K562 (cell line): ENCODE data around the gene RPS10. TPM values are rescaled to one million over a fixed set of nuclear protein-coding genes. Genes with fewer than 3 reads are reported as not detected.

ENCODE experiments used
- AFF1 ChIP-seq, 2 experiments: fragments of 450-650 bp; IDR thresholded peaks; 2 replicates each; pipeline ENCODE4 v1.6.1; 2018; ENCODE audit warnings: mild to moderate bottlenecking in 2 of 2, low read depth in 1 of 2; ENCODE audit not compliant: partially characterized antibody in 2 of 2
- CAMTA2 ChIP-seq: fragments of 250-450 bp; sonication (Bioruptor Pico); conservative IDR thresholded peaks from 2 replicates; pipeline ENCODE4 v1.5.1; 2022
- CREM ChIP-seq: IDR thresholded peaks from 2 replicates; pipeline ENCODE4 v1.6.1; 2014; ENCODE audit warnings: antibody characterized with exemption, low read depth
- CTBP1 ChIP-seq: fragments of 450-650 bp; IDR thresholded peaks from 2 replicates; pipeline ENCODE4 v1.6.1; 2016; ENCODE audit warnings: borderline replicate concordance
- E2F8 ChIP-seq: fragments of 450-650 bp; IDR thresholded peaks from 2 replicates; pipeline ENCODE4 v1.7.1; 2018; ENCODE audit warnings: mild to moderate bottlenecking, low read depth; ENCODE audit not compliant: partially characterized antibody
- HDAC6 ChIP-seq: IDR thresholded peaks from 2 replicates; pipeline ENCODE4 v1.6.1; 2012; ENCODE audit warnings: low read depth, mild to moderate bottlenecking, control low read depth, inconsistent platforms, low read length, moderate library complexity
- JUND ChIP-seq, 2 experiments: IDR thresholded peaks; 2 replicates in 1 of 2; 3 replicates in 1 of 2; pipeline ENCODE4 v1.6.1; 2011; ENCODE audit warnings: borderline replicate concordance in 2 of 2, low read depth in 2 of 2, low read length in 2 of 2, improper control_type of control experiment in 1 of 2, missing biosample characterization in 1 of 2, missing genetic modification characterization in 1 of 2, missing genetic modification reagents in 1 of 2
- NFYB ChIP-seq: IDR thresholded peaks from 2 replicates; pipeline ENCODE4 v1.6.1; 2011; ENCODE audit warnings: mild to moderate bottlenecking, moderate library complexity; ENCODE audit not compliant: insufficient read length; ENCODE audit errors: extremely low read depth
- NR2C2 ChIP-seq, 2 experiments: fragments of 200-800 bp in 1 of 2; sonication (Bioruptor generic) in 1 of 2; sonication (generic) in 1 of 2; formaldehyde crosslinking in 1 of 2; IDR thresholded peaks; 2 replicates each; pipeline versions ENCODE4 v1.6.1 to v1.8.0; 2016 to 2022; ENCODE audit warnings: mild to moderate bottlenecking in 1 of 2, missing compliant biosample characterization in 1 of 2, missing genetic modification characterization in 1 of 2, missing genetic modification reagents in 1 of 2
- RBM34 ChIP-seq: fragments of 200-400 bp; formaldehyde crosslinking; IDR thresholded peaks from 2 replicates; pipeline ENCODE4 v1.6.1; 2018; ENCODE audit warnings: low read length, borderline replicate concordance; ENCODE audit not compliant: insufficient read depth
- SAP30 ChIP-seq: fragments of 200-600 bp; sonication (generic); IDR thresholded peaks from 2 replicates; pipeline ENCODE4 v1.6.1; 2012; ENCODE audit warnings: borderline replicate concordance, low read depth, mild to moderate bottlenecking, moderate library complexity, low read length, control low read depth, inconsistent platforms; ENCODE audit not compliant: insufficient read depth, poor library complexity, severe bottlenecking
- SNIP1 ChIP-seq: fragments of 450-650 bp; IDR thresholded peaks from 2 replicates; pipeline ENCODE4 v1.7.1; 2017; ENCODE audit warnings: low read depth, mild to moderate bottlenecking
- TCFL5 ChIP-seq: fragments of 250-450 bp; sonication (Bioruptor Pico); conservative IDR thresholded peaks from 2 replicates; pipeline ENCODE4 v1.6.1; 2021; ENCODE audit warnings: mild to moderate bottlenecking, moderate library complexity, matching md5 sums
- ZBTB1 ChIP-seq: sonication (generic); formaldehyde crosslinking; IDR thresholded peaks from 2 replicates; pipeline ENCODE4 v1.8.1; 2023; ENCODE audit warnings: missing genetic modification reagents, low read depth, mild to moderate bottlenecking, borderline replicate concordance
- ZNF12 ChIP-seq: sonication (generic); formaldehyde crosslinking; IDR thresholded peaks from 2 replicates; pipeline ENCODE4 v1.4.0; 2020; ENCODE audit warnings: mild to moderate bottlenecking, missing genetic modification reagents
- polyA plus RNA-seq, 8 experiments: library from polyadenylated mRNA; depleted of rRNA in 4 of 8; stranded (reverse) in 5 of 8; unstranded in 3 of 8; fragments of >200 nt; fragmentation: Nextera tagmentation in 2 of 8; fragmentation: Illumina TruSeq in 1 of 8; extraction: Ambion mirVana in 2 of 8; extraction: Trizol in 1 of 8; gene quantifications; 2 replicates each; pipeline versions ENCODE4 v1.2.1 to v1.2.3, GENCODE V29; 2011 to 2014; ENCODE audit warnings: inconsistent platforms in 1 of 8, missing spikeins in 1 of 8
- total RNA-seq, 7 experiments: library from RNA; depleted of rRNA in 6 of 7; stranded (reverse); fragments of >200 nt in 6 of 7; fragmentation: Illumina TruSeq in 2 of 7; extraction: Trizol in 2 of 7; gene quantifications; 2 replicates each; pipeline versions ENCODE4 v1.2.1 to v1.2.3, GENCODE V29; 2011 to 2021; ENCODE audit warnings: low replicate concordance in 1 of 7
- TF ChIP-seq, protein P1 (sequence below): fragments of 450-650 bp; formaldehyde crosslinking; IDR thresholded peaks from 2 replicates; pipeline ENCODE4 v1.4.0; 2022; ENCODE audit warnings: missing genetic modification characterization

RPS10 gene
- total and polyA plus RNA-seq, 9 of the 15 experiments (the other 6 are each of a cell fraction or from before 2014, with no cell fraction given) = 2,680 to 5,251 (median 3,876) TPM

DNA sequence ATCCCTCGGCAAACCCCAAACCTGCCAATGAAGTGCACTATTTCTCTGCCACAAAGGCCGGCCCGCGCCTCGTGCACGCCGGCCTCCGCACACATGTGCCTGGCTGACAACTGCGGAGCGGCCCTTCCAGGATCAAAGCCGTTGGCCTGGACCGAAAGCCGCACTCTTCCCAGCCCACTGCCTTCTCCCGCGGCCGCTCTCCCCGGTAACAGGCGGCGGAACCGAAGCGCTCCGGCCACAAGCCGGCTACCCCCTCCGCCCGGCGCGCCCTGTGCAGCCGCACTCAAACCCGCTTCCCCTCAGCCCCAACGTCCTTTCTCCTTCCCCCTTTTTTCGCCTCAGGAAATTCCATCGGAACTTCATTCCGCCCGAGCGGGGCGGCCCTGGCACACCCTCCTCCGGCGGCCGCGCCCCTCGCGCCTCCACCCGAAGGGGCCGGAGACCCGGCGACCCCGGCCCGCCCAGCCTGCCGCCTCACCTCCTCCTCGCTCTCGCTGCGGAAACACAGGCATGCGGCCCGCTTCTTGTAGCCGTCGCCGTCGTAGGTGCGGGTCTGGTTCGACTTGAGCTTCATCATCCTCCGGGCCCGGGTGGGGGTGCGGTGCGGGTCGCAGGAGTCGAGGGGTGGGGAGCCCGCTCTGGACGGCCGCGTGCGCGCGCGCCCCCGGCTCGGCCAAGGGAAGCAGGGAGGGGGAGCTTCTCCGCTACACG, 33.9 kb downstream of the RPS10 start (continued):
- TF ChIP-seq SNIP1 (no peak), JUND (IDR thresholded peaks at IDR 0.05; ENCODE audit: borderline replicate concordance, low read depth, low read length) (no peak), JUND (tag; IDR thresholded peaks at IDR 0.05; ENCODE audit: borderline replicate concordance, low read depth, low read length) (no peak), ZBTB1 (CRISPR knock-in tag) (no peak), AFF1 (IDR thresholded peaks at IDR 0.05; ENCODE audit: low read depth in 1 of 2, partially characterized antibody in 2 of 2) (no peak), RBM34 (no peak), CTBP1 (no peak; the same call in 1 of the 2 replicates), CREM (0 out of 2 replicates have a peak, but pooled peaks have one; percentile 28), SAP30 (peak; percentile 92), ZNF12 (CRISPR knock-in tag) (peak; percentile 11; the same call in 1 of the 2 replicates), E2F8 (no peak), TCFL5 (CRISPR knock-in tag) (no peak), HDAC6 (no peak), NFYB (no peak), CAMTA2 (CRISPR knock-in tag) (no peak), NR2C2 (CRISPR knock-in tag; IDR thresholded peaks at IDR 0.05) (no peak; the same call in 1 of the 2 replicates), NR2C2 (tag; IDR thresholded peaks at IDR 0.05) (peak; percentile 9; the same call in 1 of the 2 replicates)
- TF ChIP-seq, protein P1, sequence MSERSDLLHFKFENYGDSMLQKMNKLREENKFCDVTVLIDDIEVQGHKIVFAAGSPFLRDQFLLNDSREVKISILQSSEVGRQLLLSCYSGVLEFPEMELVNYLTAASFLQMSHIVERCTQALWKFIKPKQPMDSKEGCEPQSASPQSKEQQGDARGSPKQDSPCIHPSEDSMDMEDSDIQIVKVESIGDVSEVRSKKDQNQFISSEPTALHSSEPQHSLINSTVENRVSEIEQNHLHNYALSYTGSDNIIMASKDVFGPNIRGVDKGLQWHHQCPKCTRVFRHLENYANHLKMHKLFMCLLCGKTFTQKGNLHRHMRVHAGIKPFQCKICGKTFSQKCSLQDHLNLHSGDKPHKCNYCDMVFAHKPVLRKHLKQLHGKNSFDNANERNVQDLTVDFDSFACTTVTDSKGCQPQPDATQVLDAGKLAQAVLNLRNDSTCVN (CRISPR knock-in tag) = no peak
